ENCODE measurements around the gene ADGRA1. TPM values are rescaled to one million over a fixed set of nuclear protein-coding genes. Genes with fewer than 3 reads are reported as not detected.
A peak's percentile ranks its signal among the peaks of the same experiment; 100 is the strongest.

ADGRA1 gene
- total and polyA plus RNA-seq, 2 of the 13 experiments (the other 11 are each of a cell fraction or from before 2014, with no cell fraction given), result not detected

- Histone ChIP-seq H3K4me1 (ENCODE audit: insufficient read depth, low read length) (no peaks in the 10 kb centered on the region), H3K27ac (ENCODE audit: extremely low read length, insufficient read depth, low read length) (no peak overlapping the region), H4K20me1 (ENCODE audit: insufficient read depth, low read length) (no peaks in the 10 kb centered on the region), H3K27me3 (ENCODE audit: control insufficient read depth in 1 of 2, insufficient read depth in 2 of 2, low read length in 2 of 2) (peaks cover 4 to 27% of the 10 kb centered on the region in 2 experiments; a peak in 3 of 5 replicates), H3K9ac (ENCODE audit: insufficient read depth, low read depth, low read length) (no peak overlapping the region), H3K36me3 (replicated peaks in 1 of 2; ENCODE audit: control insufficient read depth in 1 of 2, insufficient read depth in 2 of 2, low read length in 2 of 2) (no peaks in the 10 kb centered on the region), H3K4me3 (replicated peaks in 1 of 3; ENCODE audit: insufficient read depth in 1 of 3, low read depth in 2 of 3, low read length in 3 of 3) (no peak overlapping the region), H3K4me2 (ENCODE audit: low read depth, low read length) (no peak overlapping the region), H2AFZ (ENCODE audit: low read length) (no peak overlapping the region), H3K79me2 (ENCODE audit: insufficient read depth, low read length) (no peaks in the 10 kb centered on the region), H3K9me3 (ENCODE audit: low read length) (peaks cover 10% of the 10 kb centered on the region; the same call in 1 of the 2 replicates)
- FAIRE-seq, result no peak
- no peak for DNase-seq (ENCODE audit: low spot score)
- CTCF ChIA-PET (ENCODE audit: low intra/inter-chr PET ratio, low total read pairs), result no interaction called here
- BruUV-seq (replicated peaks), result no TSS peak
- TF ChIP-seq ZBTB39 (CRISPR knock-in tag; IDR thresholded peaks at IDR 0.05), result no peak
- TF ChIP-seq MNT (IDR thresholded peaks at IDR 0.05), result peak; percentile 99
- no peak for TF ChIP-seq ZNF615 (CRISPR knock-in tag; IDR thresholded peaks at IDR 0.05; ENCODE audit: borderline replicate concordance)
- no peak for TF ChIP-seq ETV5 (CRISPR knock-in tag; IDR thresholded peaks at IDR 0.05; ENCODE audit: borderline replicate concordance)
- TF ChIP-seq HOXA7 (CRISPR knock-in tag; IDR thresholded peaks at IDR 0.05), result 0 out of 2 replicates have a peak, but pooled peaks have one; percentile 16
- TF ChIP-seq FOXP4 (CRISPR knock-in tag; IDR thresholded peaks at IDR 0.05), result no peak
- TF ChIP-seq ATF7 (IDR thresholded peaks at IDR 0.05), result peak; percentile 1; the same call in 1 of the 2 replicates
- TF ChIP-seq ATF7 (CRISPR knock-in tag; IDR thresholded peaks at IDR 0.05), result no peak
- no peak for TF ChIP-seq ZFP82 (CRISPR knock-in tag; IDR thresholded peaks at IDR 0.05; ENCODE audit: borderline replicate concordance)
- TF ChIP-seq CREB1 (IDR thresholded peaks at IDR 0.05), result peak; percentile 21; the same call in 1 of the 2 replicates
- no peak for TF ChIP-seq CREB1 (CRISPR knock-in tag; IDR thresholded peaks at IDR 0.05)
- no peak for TF ChIP-seq RNF2 (conservative IDR thresholded peaks at IDR 0.05; ENCODE audit: low read depth)
- TF ChIP-seq SP1 (IDR thresholded peaks at IDR 0.05), result 0 out of 2 replicates have a peak, but pooled peaks have one; percentile 3
- no peak for TF ChIP-seq SP1 (CRISPR knock-in tag; IDR thresholded peaks at IDR 0.05)
- no peak for TF ChIP-seq TEF (CRISPR knock-in tag; IDR thresholded peaks at IDR 0.05)
- in situ Hi-C loops (cut with HindIII; ENCODE audit: extremely low pct_ligation_motif_present, low pct_unique_long_range_greater_than_20kb), result no loop called here
- POLR2A ChIA-PET, result no interaction called here
- intact Hi-C loops (cut with micrococcal nuclease; ENCODE audit: unreplicated experiment), result no loop called here
- WGBS (ENCODE audit: low lambda C conversion rate), result 49% methylated on average over 11 of the region's 12 CpGs
- no peak for ATAC-seq
Measured at GRCh38 chr10:133177380-133178157, 89.8 kb downstream of the ADGRA1 start.

All from HepG2 (cell line).